Measurements from ENCODE around the gene ALDH3B1. TPM values are rescaled to one million over a fixed set of nuclear protein-coding genes. Genes with fewer than 3 reads are reported as not detected.

Gene ALDH3B1
- total RNA-seq, 1 experiment from 2014 or later: 41.6 TPM

GRCh38 chr11:68039526-68040086 lies 29.5 kb downstream of the ALDH3B1 start:
- peak overlapping the region; percentile 50 for H3K4me3 Mint-ChIP-seq (ENCODE audit: low read depth, unreplicated experiment)
- intact Hi-C loops (cut with micrococcal nuclease; ENCODE audit: unreplicated experiment): loop anchor here (10.0 kb wide), 1 partner anchor 165 kb away; no protein-coding TSS in a partner anchor
- peaks cover 42% of the 10 kb centered on the region for H3K36me3 Mint-ChIP-seq (ENCODE audit: insufficient read depth, unreplicated experiment)
- no peaks in the 10 kb centered on the region for H3K27me3 Mint-ChIP-seq (ENCODE audit: unreplicated experiment)
- H3K27ac Mint-ChIP-seq (ENCODE audit: unreplicated experiment): no peak overlapping the region
- no peak for DNase-seq
- TF ChIP-seq CTCF (IDR thresholded peaks at IDR 0.05; ENCODE audit: unreplicated experiment): no peak
- BruUV-seq (replicated peaks): no TSS peak
- H3K9me3 Mint-ChIP-seq (ENCODE audit: low read depth, unreplicated experiment): no peaks in the 10 kb centered on the region
- peaks cover 10% of the 10 kb centered on the region for H3K4me1 Mint-ChIP-seq (ENCODE audit: low read depth, unreplicated experiment)
- CTCF ChIA-PET: interaction anchor here (0.5 to 0.7 kb wide), 3 partner anchors 45 to 400 kb away, joined by 3 to 6 read pairs (median 4); no protein-coding TSS in a partner anchor

- no peak for TF ChIP-seq CTCF (IDR thresholded peaks at IDR 0.05; ENCODE audit: unreplicated experiment)
- Mint-ChIP-seq H3K9me3 (ENCODE audit: low read depth, unreplicated experiment) (no peaks in the 10 kb centered on the region), H3K27ac (ENCODE audit: unreplicated experiment) (no peak overlapping the region), H3K36me3 (ENCODE audit: insufficient read depth, unreplicated experiment) (peaks cover 42% of the 10 kb centered on the region), H3K4me1 (ENCODE audit: low read depth, unreplicated experiment) (peaks cover 10% of the 10 kb centered on the region), H3K27me3 (ENCODE audit: unreplicated experiment) (no peaks in the 10 kb centered on the region), H3K4me3 (ENCODE audit: low read depth, unreplicated experiment) (peak overlapping the region; percentile 50)
- intact Hi-C loops (cut with micrococcal nuclease; ENCODE audit: unreplicated experiment): no loop called here
- BruUV-seq (replicated peaks): no TSS peak
- CTCF ChIA-PET: interaction anchor here (0.7 kb wide), 1 partner anchor 85 kb away, joined by 4 read pairs; no protein-coding TSS in a partner anchor
- no peak for DNase-seq
These were observed 30.2 kb downstream of the ALDH3B1 start for GRCh38 chr11:68040101-68040956.

GRCh38 chr11:68040957-68041591 lies 30.9 kb downstream of the ALDH3B1 start:
- Mint-ChIP-seq H3K9me3 (ENCODE audit: low read depth, unreplicated experiment) (no peaks in the 10 kb centered on the region), H3K36me3 (ENCODE audit: insufficient read depth, unreplicated experiment) (peaks cover 35% of the 10 kb centered on the region), H3K4me3 (ENCODE audit: low read depth, unreplicated experiment) (no peak overlapping the region), H3K4me1 (ENCODE audit: low read depth, unreplicated experiment) (peaks cover 10% of the 10 kb centered on the region), H3K27me3 (ENCODE audit: unreplicated experiment) (no peaks in the 10 kb centered on the region), H3K27ac (ENCODE audit: unreplicated experiment) (no peak overlapping the region)
- DNase-seq: no peak
- TF ChIP-seq CTCF (IDR thresholded peaks at IDR 0.05; ENCODE audit: unreplicated experiment): no peak
- no TSS peak for BruUV-seq (replicated peaks)
- CTCF ChIA-PET: no interaction called here
- intact Hi-C loops (cut with micrococcal nuclease; ENCODE audit: unreplicated experiment): no loop called here

GRCh38 chr11:68041617-68042218 lies 31.6 kb downstream of the ALDH3B1 start:
- H3K36me3 Mint-ChIP-seq (ENCODE audit: insufficient read depth, unreplicated experiment): peaks cover 29% of the 10 kb centered on the region
- DNase-seq: no peak
- H3K27me3 Mint-ChIP-seq (ENCODE audit: unreplicated experiment): no peaks in the 10 kb centered on the region
- H3K4me3 Mint-ChIP-seq (ENCODE audit: low read depth, unreplicated experiment): no peak overlapping the region
- no peaks in the 10 kb centered on the region for H3K9me3 Mint-ChIP-seq (ENCODE audit: low read depth, unreplicated experiment)
- no TSS peak for BruUV-seq (replicated peaks)
- peaks cover 10% of the 10 kb centered on the region for H3K4me1 Mint-ChIP-seq (ENCODE audit: low read depth, unreplicated experiment)
- no peak for TF ChIP-seq CTCF (IDR thresholded peaks at IDR 0.05; ENCODE audit: unreplicated experiment)
- CTCF ChIA-PET: no interaction called here
- intact Hi-C loops (cut with micrococcal nuclease; ENCODE audit: unreplicated experiment): no loop called here
- no peak overlapping the region for H3K27ac Mint-ChIP-seq (ENCODE audit: unreplicated experiment)

Data from Calu3 (cell line).